Measurements from ENCODE around the gene MUC5AC. TPM values are rescaled to one million over a fixed set of nuclear protein-coding genes. Genes with fewer than 3 reads are reported as not detected.

Gene MUC5AC
- total RNA-seq, 1 donor from 2014 or later = not detected

GRCh38 chr11:1116104-1116503, 41.6 kb upstream of the MUC5AC start:
- Mint-ChIP-seq H3K4me3 (ENCODE audit: low read depth) (no peak overlapping the region), H3K9me3 (ENCODE audit: low read depth) (no peaks in the 10 kb centered on the region), H3K27ac (no peak overlapping the region), H3K36me3 (ENCODE audit: insufficient read depth) (no peaks in the 10 kb centered on the region), H3K27me3 (peaks cover 14% of the 10 kb centered on the region), H3K4me1 (ENCODE audit: low read depth) (peaks cover 4% of the 10 kb centered on the region)
- no peak for DNase-seq (ENCODE audit: low spot score, unreplicated experiment)
- no peak for TF ChIP-seq CTCF (IDR thresholded peaks at IDR 0.05; ENCODE audit: unreplicated experiment)

- Mint-ChIP-seq H3K27ac (no peak overlapping the region), H3K36me3 (ENCODE audit: insufficient read depth) (no peaks in the 10 kb centered on the region), H3K4me1 (ENCODE audit: low read depth) (peaks cover 4% of the 10 kb centered on the region), H3K27me3 (peaks cover 14% of the 10 kb centered on the region), H3K9me3 (ENCODE audit: low read depth) (no peaks in the 10 kb centered on the region), H3K4me3 (ENCODE audit: low read depth) (no peak overlapping the region)
- DNase-seq (ENCODE audit: low spot score, unreplicated experiment) = no peak
- no peak for TF ChIP-seq CTCF (IDR thresholded peaks at IDR 0.05; ENCODE audit: unreplicated experiment)
These were observed 40.9 kb upstream of the MUC5AC start for GRCh38 chr11:1116666-1117390.

- Mint-ChIP-seq H3K27ac (no peak overlapping the region), H3K27me3 (peaks cover 19% of the 10 kb centered on the region), H3K36me3 (ENCODE audit: insufficient read depth) (no peaks in the 10 kb centered on the region), H3K4me1 (ENCODE audit: low read depth) (peaks cover 4% of the 10 kb centered on the region), H3K4me3 (ENCODE audit: low read depth) (no peak overlapping the region), H3K9me3 (ENCODE audit: low read depth) (no peaks in the 10 kb centered on the region)
- peak; percentile 5 for DNase-seq (ENCODE audit: low spot score, unreplicated experiment)
- TF ChIP-seq CTCF (IDR thresholded peaks at IDR 0.05; ENCODE audit: unreplicated experiment) = no peak
These were observed 39.8 kb upstream of the MUC5AC start for GRCh38 chr11:1117992-1118391.

- Mint-ChIP-seq H3K4me1 (ENCODE audit: low read depth) (peaks cover 4% of the 10 kb centered on the region), H3K4me3 (ENCODE audit: low read depth) (no peak overlapping the region), H3K9me3 (ENCODE audit: low read depth) (no peaks in the 10 kb centered on the region), H3K36me3 (ENCODE audit: insufficient read depth) (no peaks in the 10 kb centered on the region), H3K27ac (no peak overlapping the region), H3K27me3 (peaks cover 24% of the 10 kb centered on the region)
- TF ChIP-seq CTCF (IDR thresholded peaks at IDR 0.05; ENCODE audit: unreplicated experiment) = no peak
- DNase-seq (ENCODE audit: low spot score, unreplicated experiment) = peak; percentile 8
These were observed 38.8 kb upstream of the MUC5AC start for GRCh38 chr11:1118755-1119603.

- no peak for DNase-seq (ENCODE audit: low spot score, unreplicated experiment)
- Mint-ChIP-seq H3K4me1 (ENCODE audit: low read depth) (peaks cover 4% of the 10 kb centered on the region), H3K36me3 (ENCODE audit: insufficient read depth) (no peaks in the 10 kb centered on the region), H3K4me3 (ENCODE audit: low read depth) (no peak overlapping the region), H3K27ac (no peak overlapping the region), H3K9me3 (ENCODE audit: low read depth) (peaks cover 5% of the 10 kb centered on the region), H3K27me3 (peaks cover 28% of the 10 kb centered on the region)
- TF ChIP-seq CTCF (IDR thresholded peaks at IDR 0.05; ENCODE audit: unreplicated experiment) = no peak
These were observed 38.1 kb upstream of the MUC5AC start for GRCh38 chr11:1119604-1120146.

Measured in progenitor cell of endocrine pancreas (in vitro differentiated cells).